Keratinocyte (primary cell): ENCODE data around the gene ELMOD1. TPM values are rescaled to one million over a fixed set of nuclear protein-coding genes. Genes with fewer than 3 reads are reported as not detected.

Experiments used
- DNase-seq: peaks from one replicate; pipeline ENCODE4 v3.0.0-alpha.2; 2011; ENCODE audit warnings: low read depth, missing footprints, low spot score
- FAIRE-seq: peaks from 2 replicates; lab custom pipeline; 2011; peaks lifted over from hg19 to GRCh38; lab: Jason Lieb, UNC
- H2AFZ ChIP-seq: 2 replicates; pipeline ENCODE4 v1.6.0; 2012; ENCODE audit warnings: low read length, control low read depth, inconsistent platforms; ENCODE audit not compliant: control insufficient read depth
- H3K27ac ChIP-seq: 2 replicates; pipeline ENCODE4 v1.5.1; 2011; ENCODE audit warnings: low read length; ENCODE audit not compliant: control insufficient read depth, insufficient read depth
- H3K27me3 ChIP-seq: 3 replicates; pipeline ENCODE4 v1.6.0; 2011; ENCODE audit warnings: low read length; ENCODE audit not compliant: control insufficient read depth, insufficient read depth; ENCODE audit errors: extremely low read depth
- H3K36me3 ChIP-seq, 2 experiments: 2 replicates in 1 of 2; 3 replicates in 1 of 2; pipeline ENCODE4 v1.5.1; 2011; ENCODE audit warnings: low read length in 2 of 2, mild to moderate bottlenecking in 1 of 2; ENCODE audit not compliant: control insufficient read depth in 2 of 2, insufficient read depth in 2 of 2; ENCODE audit errors: extremely low read depth in 1 of 2
- H3K4me1 ChIP-seq: 3 replicates; pipeline ENCODE4 v1.5.1; 2011; ENCODE audit warnings: low read length; ENCODE audit not compliant: control insufficient read depth, insufficient read depth; ENCODE audit errors: extremely low read depth
- H3K4me2 ChIP-seq: 3 replicates; pipeline ENCODE4 v1.6.0; 2011; ENCODE audit warnings: low read depth, low read length; ENCODE audit not compliant: control insufficient read depth, insufficient read depth; ENCODE audit errors: extremely low read depth
- H3K4me3 ChIP-seq, 3 experiments: fragments of 200-600 bp in 1 of 3; sonication (generic) in 1 of 3; 2 replicates in 2 of 3; 3 replicates in 1 of 3; pipeline ENCODE4 v1.5.1; 2011 to 2016; ENCODE audit warnings: low read length in 3 of 3, mild to moderate bottlenecking in 3 of 3, control low read depth in 2 of 3, inconsistent platforms in 1 of 3, low read depth in 1 of 3, mixed read lengths in 1 of 3, mixed run types in 1 of 3, moderate library complexity in 1 of 3; ENCODE audit not compliant: control insufficient read depth in 2 of 3, insufficient read depth in 2 of 3; ENCODE audit errors: extremely low read depth in 1 of 3
- H3K79me2 ChIP-seq: 2 replicates; pipeline ENCODE4 v1.6.0; 2012; ENCODE audit warnings: low read length; ENCODE audit not compliant: control insufficient read depth, insufficient read depth
- H3K9ac ChIP-seq: 3 replicates; pipeline ENCODE4 v1.6.0; 2011; ENCODE audit warnings: low read length; ENCODE audit not compliant: control insufficient read depth, insufficient read depth; ENCODE audit errors: extremely low read depth
- H3K9me1 ChIP-seq: 3 replicates; pipeline ENCODE4 v1.6.0; 2011; ENCODE audit warnings: low read length; ENCODE audit not compliant: control insufficient read depth, insufficient read depth; ENCODE audit errors: extremely low read depth
- H3K9me3 ChIP-seq: 2 replicates; pipeline ENCODE4 v1.5.1; 2012; ENCODE audit warnings: low read depth, low read length; ENCODE audit not compliant: control insufficient read depth
- H4K20me1 ChIP-seq: 3 replicates; pipeline ENCODE4 v1.6.0; 2011; ENCODE audit warnings: low read length; ENCODE audit not compliant: control insufficient read depth, insufficient read depth; ENCODE audit errors: extremely low read depth
- CTCF ChIP-seq, 3 experiments: IDR thresholded peaks in 1 of 3; conservative IDR thresholded peaks in 1 of 3; optimal IDR thresholded peaks in 1 of 3; 2 replicates in 2 of 3; 3 replicates in 1 of 3; pipeline versions ENCODE3 to v1.5.1; 2011; ENCODE audit warnings: low read length in 3 of 3, mild to moderate bottlenecking in 3 of 3, moderate library complexity in 2 of 3, control low read depth in 1 of 3, inconsistent platforms in 1 of 3; ENCODE audit not compliant: insufficient read depth in 2 of 3; ENCODE audit errors: extremely low read depth in 1 of 3
- EZH2 ChIP-seq: IDR thresholded peaks from one replicate; pipeline ENCODE4 v1.6.1; 2012; ENCODE audit warnings: inconsistent platforms, mild to moderate bottlenecking, low read length, moderate library complexity
- dilution Hi-C: fragments of 300-500 bp; cut with MboI; formaldehyde crosslinking; loops from one replicate; pipeline ENCODE4 v1.7.0; 2020; ENCODE audit warnings: low sequenced_read_pairs; ENCODE audit not compliant: extremely low pct_ligation_motif_present
- polyA plus RNA-seq, 5 experiments: library from polyadenylated mRNA; depleted of rRNA in 3 of 5; stranded (reverse) in 3 of 5; stranded (forward) in 1 of 5; unstranded in 1 of 5; fragments of >200 nt; gene quantifications; 1 replicate in 1 of 5; 2 replicates in 3 of 5; 3 replicates in 1 of 5; pipeline versions ENCODE4 v1.2.1 to v1.2.3, GENCODE V29; 2011 to 2012; ENCODE audit warnings: missing spikeins in 2 of 5, low read depth in 1 of 5, low replicate concordance in 1 of 5

The ELMOD1 gene
- polyA plus RNA-seq, 1 donor (not counting 4 experiments of a cell fraction or from before 2014, with no cell fraction given) = 0.63 TPM

GRCh38 chr11:107563702-107564101 lies 27.2 kb upstream of the ELMOD1 start:
- H2AFZ ChIP-seq = no peak overlapping the region
- H3K4me3 ChIP-seq = no peak overlapping the region
- peaks cover 34% of the 10 kb centered on the region for H3K4me1 ChIP-seq
- no peak for FAIRE-seq
- H4K20me1 ChIP-seq = no peaks in the 10 kb centered on the region
- H3K9me1 ChIP-seq = peaks cover 4% of the 10 kb centered on the region
- H3K27ac ChIP-seq = peak overlapping the region; percentile 90
- no peaks in the 10 kb centered on the region for H3K27me3 ChIP-seq
- no peaks in the 10 kb centered on the region for H3K36me3 ChIP-seq
- H3K79me2 ChIP-seq = peaks cover 14% of the 10 kb centered on the region
- no peak for TF ChIP-seq EZH2
- TF ChIP-seq CTCF (optimal IDR thresholded peaks at IDR 0.05 in 1 of 3, IDR thresholded peaks at IDR 0.05 in 1 of 3, conservative IDR thresholded peaks at IDR 0.05 in 1 of 3; ENCODE audit: extremely low read depth in 1 of 3, insufficient read depth in 2 of 3, low read length in 3 of 3) = peak in 2 of 3 experiments; percentile 44 to 61
- H3K9ac ChIP-seq = peak overlapping the region; percentile 4
- H3K4me2 ChIP-seq = peak overlapping the region; percentile 93
- no peak for DNase-seq
- H3K9me3 ChIP-seq = no peaks in the 10 kb centered on the region
- dilution Hi-C loops = no loop called here

- dilution Hi-C loops = no loop called here
- Histone ChIP-seq H4K20me1 (no peaks in the 10 kb centered on the region), H3K4me2 (peak overlapping the region; percentile 93), H3K79me2 (peaks cover 14% of the 10 kb centered on the region), H3K9ac (peak overlapping the region; percentile 91), H3K36me3 (no peaks in the 10 kb centered on the region), H3K27ac (peak overlapping the region; percentile 92), H3K4me1 (peaks cover 34% of the 10 kb centered on the region), H2AFZ (peak overlapping the region; percentile 100), H3K9me1 (peaks cover 4% of the 10 kb centered on the region), H3K4me3 (peak overlapping the region; percentile 65 to 89 (median 75)), H3K27me3 (no peaks in the 10 kb centered on the region), H3K9me3 (no peaks in the 10 kb centered on the region)
- no peak for DNase-seq
- no peak for TF ChIP-seq EZH2
- no peak for TF ChIP-seq CTCF (optimal IDR thresholded peaks at IDR 0.05 in 1 of 3, IDR thresholded peaks at IDR 0.05 in 1 of 3, conservative IDR thresholded peaks at IDR 0.05 in 1 of 3; ENCODE audit: extremely low read depth in 1 of 3, insufficient read depth in 2 of 3, low read length in 3 of 3)
- FAIRE-seq = no peak
Measured at GRCh38 chr11:107564877-107565218, 26.1 kb upstream of the ELMOD1 start.
